H9 (cell line): ENCODE data around the gene ESRP2. TPM values are rescaled to one million over a fixed set of nuclear protein-coding genes. Genes with fewer than 3 reads are reported as not detected.

Experiments used
- DNase-seq: peaks from one replicate; pipeline ENCODE4 v3.0.0-alpha.2; 2017
- H2AFZ ChIP-seq: one replicate; pipeline ENCODE4 v1.6.1; 2013; ENCODE audit warnings: mild to moderate bottlenecking, low read length, control low read depth, moderate library complexity
- H2AK5ac ChIP-seq: 2 replicates; pipeline ENCODE4 v1.6.1; 2013; ENCODE audit warnings: low read length, control low read depth, mixed read lengths; ENCODE audit not compliant: insufficient read length
- H2BK120ac ChIP-seq: one replicate; pipeline ENCODE4 v1.6.1; 2013; ENCODE audit warnings: low read depth, mild to moderate bottlenecking, low read length, control low read depth, inconsistent platforms; ENCODE audit not compliant: poor library complexity, severe bottlenecking
- H2BK12ac ChIP-seq: 2 replicates; pipeline ENCODE4 v1.6.1; 2013; ENCODE audit warnings: low read length, control low read depth, mixed read lengths, low read depth; ENCODE audit not compliant: insufficient read length
- H2BK15ac ChIP-seq: 2 replicates; pipeline ENCODE4 v1.6.1; 2013; ENCODE audit warnings: low read depth, low read length, control low read depth
- H2BK20ac ChIP-seq: one replicate; pipeline ENCODE4 v1.6.1; 2013; ENCODE audit warnings: low read depth, mild to moderate bottlenecking, low read length, control low read depth, inconsistent platforms; ENCODE audit not compliant: poor library complexity, severe bottlenecking
- H2BK5ac ChIP-seq: 2 replicates; pipeline ENCODE4 v1.6.1; 2013; ENCODE audit warnings: low read length, control low read depth, mixed read lengths; ENCODE audit not compliant: insufficient read length
- H3K14ac ChIP-seq: 2 replicates; pipeline ENCODE4 v1.6.1; 2013; ENCODE audit warnings: low read length, control low read depth; ENCODE audit not compliant: insufficient read depth
- H3K18ac ChIP-seq: 2 replicates; pipeline ENCODE4 v1.6.1; 2013; ENCODE audit warnings: low read depth, mild to moderate bottlenecking, mixed read lengths, low read length, control low read depth; ENCODE audit not compliant: insufficient read length
- H3K23ac ChIP-seq: 2 replicates; pipeline ENCODE4 v1.6.1; 2013; ENCODE audit warnings: low read length, control low read depth, mixed read lengths, low read depth; ENCODE audit not compliant: insufficient read length
- H3K23me2 ChIP-seq: 2 replicates; pipeline ENCODE4 v1.6.1; 2013; ENCODE audit warnings: low read depth, mild to moderate bottlenecking, mixed read lengths, low read length, control low read depth; ENCODE audit not compliant: insufficient read length, poor library complexity, severe bottlenecking
- H3K27ac ChIP-seq: 2 replicates; pipeline ENCODE4 v1.5.1; 2013; ENCODE audit warnings: low read length, control low read depth, mixed read lengths, low read depth; ENCODE audit not compliant: insufficient read length
- H3K27me3 ChIP-seq: 2 replicates; pipeline ENCODE4 v1.6.1; 2013; ENCODE audit warnings: low read length, control low read depth, inconsistent platforms; ENCODE audit not compliant: insufficient read depth
- H3K4ac ChIP-seq: 2 replicates; pipeline ENCODE4 v1.6.1; 2013; ENCODE audit warnings: low read depth, mild to moderate bottlenecking, control low read depth, inconsistent platforms, low read length, moderate library complexity
- H3K4me1 ChIP-seq: 2 replicates; pipeline ENCODE4 v1.6.1; 2013; ENCODE audit warnings: low read length, control low read depth, inconsistent platforms; ENCODE audit not compliant: insufficient read depth
- H3K4me2 ChIP-seq: 2 replicates; pipeline ENCODE4 v1.6.1; 2013; ENCODE audit warnings: low read length, control low read depth, mixed read lengths; ENCODE audit not compliant: insufficient read length, insufficient read depth
- H3K56ac ChIP-seq: 2 replicates; pipeline ENCODE4 v1.6.1; 2013; ENCODE audit warnings: low read depth, mild to moderate bottlenecking, mixed read lengths, low read length, control low read depth; ENCODE audit not compliant: insufficient read length
- H3K79me1 ChIP-seq: 2 replicates; pipeline ENCODE4 v1.6.1; 2013; ENCODE audit warnings: low read depth, mild to moderate bottlenecking, moderate library complexity, low read length, control low read depth, inconsistent platforms; ENCODE audit not compliant: insufficient read depth, poor library complexity, severe bottlenecking
- H3K79me2 ChIP-seq: 2 replicates; pipeline ENCODE4 v1.6.1; 2013; ENCODE audit warnings: low read length, control low read depth, inconsistent platforms; ENCODE audit not compliant: insufficient read depth
- H3K9ac ChIP-seq: 2 replicates; pipeline ENCODE4 v1.6.1; 2013; ENCODE audit warnings: low read length, control low read depth, mixed read lengths; ENCODE audit not compliant: insufficient read length; ENCODE audit errors: extremely low read depth
- H3K9me3 ChIP-seq: one replicate; pipeline ENCODE4 v1.6.1; 2013; ENCODE audit warnings: low read depth, low read length, inconsistent platforms; ENCODE audit not compliant: control insufficient read depth
- H3T11ph ChIP-seq: one replicate; pipeline ENCODE4 v1.6.1; 2013; ENCODE audit warnings: mild to moderate bottlenecking, low read length, control low read depth, inconsistent platforms
- H4K20me1 ChIP-seq: one replicate; pipeline ENCODE4 v1.6.1; 2013; ENCODE audit not compliant: control insufficient read depth, insufficient read length, insufficient read depth
- H4K5ac ChIP-seq: 2 replicates; pipeline ENCODE4 v1.6.1; 2013; ENCODE audit warnings: low read depth, mild to moderate bottlenecking, mixed read lengths, low read length, control low read depth; ENCODE audit not compliant: insufficient read length
- H4K8ac ChIP-seq: replicated peaks from 2 replicates; pipeline ENCODE4 v1.6.1; 2013; ENCODE audit warnings: low read length, control low read depth, mixed read lengths, low read depth; ENCODE audit not compliant: insufficient read length
- H4K91ac ChIP-seq: 2 replicates; pipeline ENCODE4 v1.6.1; 2013; ENCODE audit warnings: low read depth, mild to moderate bottlenecking, moderate library complexity, mixed read lengths, low read length, control low read depth; ENCODE audit not compliant: insufficient read length
- H3K27ac Mint-ChIP-seq, 3 experiments: 2 replicates in 2 of 3; 3 replicates in 1 of 3; pipeline ENCODE4 v1.8.0; 2020 to 2021; ENCODE audit warnings: mixed read lengths in 3 of 3, mild to moderate bottlenecking in 1 of 3, moderate library complexity in 1 of 3
- H3K27me3 Mint-ChIP-seq: 2 replicates; pipeline ENCODE4 v1.8.0; 2021; ENCODE audit warnings: low read depth, mild to moderate bottlenecking, moderate library complexity, mixed read lengths
- H3K36me3 Mint-ChIP-seq, 3 experiments: 2 replicates in 2 of 3; 3 replicates in 1 of 3; pipeline ENCODE4 v1.8.0; 2020 to 2021; ENCODE audit warnings: low read depth in 3 of 3, mixed read lengths in 3 of 3; ENCODE audit not compliant: insufficient read depth in 1 of 3
- H3K4me1 Mint-ChIP-seq, 2 experiments: 2 replicates each; pipeline ENCODE4 v1.8.0; 2020; ENCODE audit warnings: mixed read lengths in 2 of 2
- H3K4me3 Mint-ChIP-seq, 2 experiments: 2 replicates in 1 of 2; 3 replicates in 1 of 2; pipeline ENCODE4 v1.8.0; 2020 to 2021; ENCODE audit warnings: mild to moderate bottlenecking in 2 of 2, mixed read lengths in 2 of 2, moderate library complexity in 1 of 2
- H3K9me3 Mint-ChIP-seq, 2 experiments: 2 replicates in 1 of 2; 3 replicates in 1 of 2; pipeline ENCODE4 v1.8.0; 2020; ENCODE audit warnings: mild to moderate bottlenecking in 2 of 2, mixed read lengths in 2 of 2, moderate library complexity in 1 of 2
- WGBS: extraction: QIAGEN DNeasy Blood & Tissue Kit; methylation state at CpG from one replicate; pipeline ENCODE4 v1.1.7; 2013; ENCODE audit warnings: missing lambda C conversion rate, low lambda C conversion rate, mixed read lengths; ENCODE audit not compliant: insufficient read length; ENCODE audit errors: extremely low coverage; 5-methylcytosine and 5-hydroxymethylcytosine counted together
- total RNA-seq: library from RNA; stranded (reverse); gene quantifications from 2 replicates; pipeline ENCODE4 v1.2.1, GENCODE V29; 2021
- TF ChIP-seq, protein P1 (sequence below): fragments of 200-600 bp; sonication (generic); conservative IDR thresholded peaks from 3 replicates; pipeline ENCODE4 v1.8.0; 2021; ENCODE audit warnings: antibody characterized with exemption, mild to moderate bottlenecking

Gene ESRP2
- total RNA-seq, 1 experiment from 2014 or later, result 59.5 TPM

DNA sequence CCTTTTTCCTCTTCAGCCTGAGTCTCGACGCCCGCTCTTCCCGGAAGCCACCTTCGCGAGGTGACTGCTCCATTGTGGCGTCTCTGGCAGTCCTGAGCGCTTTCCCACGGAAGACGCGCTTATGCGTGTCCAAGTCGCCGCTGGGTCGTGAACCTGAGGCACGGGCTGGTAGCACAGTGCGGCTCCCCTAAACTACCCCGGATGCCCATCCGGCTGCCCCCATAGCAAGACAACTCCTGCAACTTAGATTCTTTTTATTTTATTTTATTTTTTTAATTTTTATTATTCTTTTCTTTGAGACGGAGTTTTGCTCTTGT is 2.1 kb upstream of the ESRP2 start:
- H3K27me3 ChIP-seq, result no peaks in the 10 kb centered on the region
- WGBS, result no CpG with 5 or more reads among the region's 20 CpGs
- H4K8ac ChIP-seq, result no peak overlapping the region
- peak overlapping the region; percentile 66 for H3K4me2 ChIP-seq
- DNase-seq, result no peak
- H3K4me1 ChIP-seq, result no peaks in the 10 kb centered on the region; the same call in 1 of the 2 replicates
- no peak overlapping the region for H2BK12ac ChIP-seq
- no peak overlapping the region for H4K5ac ChIP-seq
- TF ChIP-seq, protein P1, sequence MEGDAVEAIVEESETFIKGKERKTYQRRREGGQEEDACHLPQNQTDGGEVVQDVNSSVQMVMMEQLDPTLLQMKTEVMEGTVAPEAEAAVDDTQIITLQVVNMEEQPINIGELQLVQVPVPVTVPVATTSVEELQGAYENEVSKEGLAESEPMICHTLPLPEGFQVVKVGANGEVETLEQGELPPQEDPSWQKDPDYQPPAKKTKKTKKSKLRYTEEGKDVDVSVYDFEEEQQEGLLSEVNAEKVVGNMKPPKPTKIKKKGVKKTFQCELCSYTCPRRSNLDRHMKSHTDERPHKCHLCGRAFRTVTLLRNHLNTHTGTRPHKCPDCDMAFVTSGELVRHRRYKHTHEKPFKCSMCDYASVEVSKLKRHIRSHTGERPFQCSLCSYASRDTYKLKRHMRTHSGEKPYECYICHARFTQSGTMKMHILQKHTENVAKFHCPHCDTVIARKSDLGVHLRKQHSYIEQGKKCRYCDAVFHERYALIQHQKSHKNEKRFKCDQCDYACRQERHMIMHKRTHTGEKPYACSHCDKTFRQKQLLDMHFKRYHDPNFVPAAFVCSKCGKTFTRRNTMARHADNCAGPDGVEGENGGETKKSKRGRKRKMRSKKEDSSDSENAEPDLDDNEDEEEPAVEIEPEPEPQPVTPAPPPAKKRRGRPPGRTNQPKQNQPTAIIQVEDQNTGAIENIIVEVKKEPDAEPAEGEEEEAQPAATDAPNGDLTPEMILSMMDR, result no peak
- H2BK5ac ChIP-seq, result no peak overlapping the region
- H3K14ac ChIP-seq, result peak overlapping the region; percentile 61; the same call in 1 of the 2 replicates
- no peaks in the 10 kb centered on the region; the same call in 1 of the 2 replicates for H3K79me2 ChIP-seq
- Mint-ChIP-seq H3K36me3 (peaks cover 1 to 7% (median 5%) of the 10 kb centered on the region in 3 experiments; a peak in 6 of 7 replicates), H3K9me3 (no peaks in the 10 kb centered on the region; a peak in 1 of 5 replicates), H3K4me1 (peaks cover 29 to 33% of the 10 kb centered on the region in 2 experiments), H3K27me3 (peaks cover 7% of the 10 kb centered on the region), H3K4me3 (peak overlapping the region; percentile 70 to 75), H3K27ac (peak overlapping the region; percentile 88 to 99 (median 97); a peak in 6 of 7 replicates)
- H2BK15ac ChIP-seq, result no peak overlapping the region
- peak overlapping the region; percentile 55 for H3K18ac ChIP-seq
- H2AFZ ChIP-seq, result no peak overlapping the region
- H4K20me1 ChIP-seq, result no peaks in the 10 kb centered on the region
- H2BK20ac ChIP-seq, result no peak overlapping the region
- H2AK5ac ChIP-seq, result no peak overlapping the region
- peak overlapping the region; percentile 30 for H3K27ac ChIP-seq
- no peak overlapping the region for H3T11ph ChIP-seq
- no peak overlapping the region for H4K91ac ChIP-seq
- H3K23me2 ChIP-seq, result peaks cover 19% of the 10 kb centered on the region
- H2BK120ac ChIP-seq, result no peak overlapping the region
- H3K9ac ChIP-seq, result no peak overlapping the region
- H3K9me3 ChIP-seq, result no peaks in the 10 kb centered on the region
- H3K4ac ChIP-seq, result no peak overlapping the region
- H3K56ac ChIP-seq, result no peak overlapping the region
- H3K79me1 ChIP-seq, result no peaks in the 10 kb centered on the region
- H3K23ac ChIP-seq, result no peak overlapping the region
